ENCODE measurements around the gene DTX1.
"Not testable (repeated sequence)": the region's sequence is repeated elsewhere in the genome, so short reads cannot be mapped to it uniquely, and the experiment has no call there.

The DTX1 gene

GRCh38 chr12:113138826-113139225 is 82.3 kb downstream of the DTX1 start:
- no peak for DNase-seq

DNA sequence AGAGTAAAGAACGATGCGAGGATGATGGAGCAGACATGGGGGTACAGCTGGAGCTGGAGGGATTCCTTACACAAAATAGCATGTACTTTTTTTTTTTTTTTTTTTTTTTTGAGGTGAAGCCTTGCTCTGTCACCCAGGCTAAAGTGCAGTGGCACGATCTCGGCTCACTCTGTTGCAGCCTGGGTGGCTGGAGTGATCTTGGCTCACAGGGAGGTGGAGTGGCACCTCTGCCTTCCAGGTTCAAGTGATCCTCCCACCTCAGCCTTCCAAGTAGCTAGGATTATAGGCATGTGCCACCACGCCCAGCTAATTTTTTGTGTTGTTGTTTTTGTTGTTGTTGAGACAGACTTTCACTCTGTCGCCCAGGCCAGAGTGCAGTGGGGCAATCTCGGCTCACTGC is 84.2 kb downstream of the DTX1 start:
- no peak for DNase-seq

- not testable (repeated sequence) for DNase-seq
These were observed 85.2 kb downstream of the DTX1 start for GRCh38 chr12:113141716-113142115.

GRCh38 chr12:113142173-113142885 is 85.8 kb downstream of the DTX1 start:
- no peak for DNase-seq

- DNase-seq: no peak
These were observed 86.4 kb downstream of the DTX1 start for GRCh38 chr12:113142886-113143332.

DNA sequence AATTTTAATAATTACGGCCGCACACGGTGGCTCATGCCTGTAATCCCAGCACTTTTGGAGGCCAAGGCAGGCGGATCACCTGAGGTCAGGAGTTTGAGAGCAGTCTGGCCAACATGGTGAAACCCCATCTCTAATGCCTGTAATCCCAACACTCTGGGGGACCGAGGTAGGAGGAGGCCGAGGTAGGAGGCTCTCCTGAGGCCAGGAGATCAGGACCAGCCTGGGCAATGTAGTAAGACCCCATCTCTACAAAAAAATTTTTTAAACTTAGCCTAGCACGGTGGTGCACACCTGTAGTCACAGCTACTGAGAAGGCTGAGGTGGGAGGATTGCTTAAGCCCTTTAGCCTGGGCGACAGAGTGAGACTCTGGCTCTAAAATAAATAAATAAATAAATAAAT is 87.4 kb downstream of the DTX1 start:
- DNase-seq: no peak

DNA sequence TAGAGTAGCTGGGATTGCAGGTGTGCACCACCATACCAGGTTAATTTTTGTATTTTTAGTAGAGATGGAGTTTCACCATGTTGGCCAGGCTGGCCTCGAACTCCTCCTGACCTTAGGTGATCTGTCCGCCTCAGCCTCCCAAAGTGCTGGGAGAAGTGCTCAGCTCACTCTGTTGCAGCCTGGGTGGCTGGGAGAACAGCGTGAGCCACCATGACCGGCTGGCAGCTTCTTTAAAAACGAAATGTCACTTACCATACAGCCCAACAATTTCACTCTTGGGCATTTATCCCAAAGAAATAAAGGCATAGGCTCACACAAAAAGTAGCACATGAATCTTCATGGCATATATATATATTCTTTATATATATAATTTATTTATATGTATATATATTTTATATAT is 88.3 kb downstream of the DTX1 start:
- no peak for DNase-seq

DNA sequence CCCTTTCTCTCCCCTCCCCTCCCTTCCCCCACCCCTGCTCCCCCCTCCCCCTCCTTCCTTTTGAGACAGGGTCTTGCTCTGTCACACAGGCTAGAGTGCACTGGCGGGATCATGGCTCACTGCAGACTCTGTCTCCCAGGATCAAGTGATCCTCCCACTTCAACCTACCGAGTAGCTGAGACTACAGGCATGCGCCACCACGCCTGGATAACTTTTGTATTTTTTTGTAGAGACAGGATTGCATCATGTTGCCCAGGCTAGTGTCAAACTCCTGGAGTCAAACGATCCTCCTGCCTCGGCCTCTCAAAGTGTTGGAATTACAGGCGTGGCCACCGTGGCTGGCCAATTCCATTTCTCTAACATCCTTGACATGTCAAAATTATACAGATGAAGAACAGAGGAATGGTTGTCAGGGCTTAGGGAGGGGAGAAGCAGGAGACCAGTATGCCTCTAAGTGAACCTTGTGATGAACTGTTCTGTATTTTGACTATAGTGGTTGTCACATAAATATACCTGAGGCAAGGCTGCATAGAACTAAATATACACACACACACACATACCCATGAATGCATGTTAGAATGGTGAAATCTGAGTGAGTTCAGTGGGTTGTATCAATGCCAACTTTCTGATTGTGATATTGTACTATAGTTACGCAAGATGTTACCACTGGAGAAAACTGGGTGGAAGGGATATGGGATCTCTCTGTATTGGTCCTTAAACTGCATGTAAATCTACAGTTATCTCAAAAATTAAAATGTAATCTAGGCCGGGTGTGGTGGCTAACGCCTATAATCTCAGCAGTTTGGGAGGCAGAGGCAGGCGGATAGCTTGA is 89.4 kb downstream of the DTX1 start:
- no peak for DNase-seq

GRCh38 chr12:113146999-113147398 is 90.5 kb downstream of the DTX1 start:
- DNase-seq: no peak
